ENCODE measurements around the gene SUGCT. TPM values are rescaled to one million over a fixed set of nuclear protein-coding genes. Genes with fewer than 3 reads are reported as not detected.
A peak's percentile ranks its signal among the peaks of the same experiment; 100 is the strongest.

Gene SUGCT
- total and polyA plus RNA-seq, 2 of the 8 experiments (the other 6 are each of a cell fraction or from before 2014, with no cell fraction given) = 2.8 to 5.4 TPM

DNA sequence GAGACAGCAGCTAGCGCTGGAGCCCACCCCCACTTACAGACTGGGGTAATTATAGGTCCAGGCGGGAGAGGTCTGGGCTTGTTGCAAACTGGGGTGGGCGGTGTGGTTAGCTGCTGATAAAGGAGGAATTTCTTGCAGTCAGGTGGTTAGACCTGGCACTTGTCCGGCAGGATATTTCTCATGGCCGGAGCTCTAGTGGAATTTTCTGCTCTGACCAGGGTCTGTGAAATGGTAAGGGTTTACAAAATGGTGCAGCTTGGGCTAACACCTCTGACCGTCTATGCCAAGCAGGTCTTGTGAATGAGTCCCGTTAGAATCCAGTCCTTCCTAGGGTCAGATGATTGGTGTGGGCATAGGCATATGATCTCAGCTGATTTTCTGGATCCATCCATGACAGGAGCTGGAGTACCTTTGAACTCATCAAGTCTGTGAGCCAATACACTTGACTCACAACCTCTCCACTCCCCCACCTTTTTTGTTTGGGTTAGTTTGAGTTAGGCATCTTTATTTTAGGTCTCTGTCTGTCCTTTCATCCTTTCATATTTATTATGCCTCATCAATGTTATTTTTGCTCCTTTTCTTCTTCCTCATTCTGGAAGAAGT lies 213.4 kb downstream of the SUGCT start:
- Histone ChIP-seq H3K36me3 (ENCODE audit: control insufficient read depth in 2 of 4, insufficient read depth in 4 of 4, low read length in 3 of 4) (no peaks in the 10 kb centered on the region), H2BK15ac (ENCODE audit: low read length) (no peak overlapping the region), H3K4me3 (ENCODE audit: extremely low read depth in 1 of 4, insufficient read depth in 2 of 4, low read depth in 3 of 4, low read length in 4 of 4) (no peak overlapping the region), H4K20me1 (replicated peaks in 1 of 2; ENCODE audit: control insufficient read depth in 1 of 2, insufficient read depth in 2 of 2, low read length in 2 of 2) (no peaks in the 10 kb centered on the region), H3K79me1 (ENCODE audit: low read depth, low read length) (no peaks in the 10 kb centered on the region), H3K23ac (ENCODE audit: insufficient read length) (no peak overlapping the region), H3K27me3 (replicated peaks in 1 of 4; ENCODE audit: control insufficient read depth in 3 of 4, extremely low read depth in 1 of 4, insufficient read depth in 3 of 4, low read length in 3 of 4) (no peaks in the 10 kb centered on the region), H3K4me2 (ENCODE audit: insufficient read depth in 1 of 2, low read depth in 2 of 2, low read length in 2 of 2) (no peak overlapping the region), H3K14ac (ENCODE audit: insufficient read length) (no peak overlapping the region), H3K9me3 (ENCODE audit: insufficient read depth in 2 of 2, low read depth in 1 of 2, low read length in 1 of 2) (no peaks in the 10 kb centered on the region), H3K4ac (replicated peaks; ENCODE audit: insufficient read length, low read depth, low read length) (no peak overlapping the region), H2AK5ac (ENCODE audit: low read depth, low read length) (no peak overlapping the region), H2BK5ac (ENCODE audit: low read depth, low read length) (no peak overlapping the region), H4K8ac (ENCODE audit: extremely low read depth, insufficient read depth, low read length) (no peak overlapping the region), H4K91ac (replicated peaks; ENCODE audit: insufficient read length, low read length) (no peak overlapping the region), H4K5ac (ENCODE audit: insufficient read length, low read depth, low read length) (no peak overlapping the region), H2AFZ (ENCODE audit: low read length) (no peak overlapping the region), H3K9ac (replicated peaks in 1 of 4; ENCODE audit: extremely low read depth in 1 of 4, low read depth in 3 of 4, low read length in 3 of 4) (no peak overlapping the region), H3K4me1 (replicated peaks in 1 of 4; ENCODE audit: control insufficient read depth in 3 of 4, insufficient read depth in 4 of 4, low read length in 3 of 4) (no peaks in the 10 kb centered on the region), H3K56ac (replicated peaks; ENCODE audit: insufficient read length, low read depth, low read length) (no peak overlapping the region), H3K79me2 (ENCODE audit: control insufficient read depth in 1 of 2, insufficient read depth in 2 of 2, low read length in 2 of 2) (no peaks in the 10 kb centered on the region), H3K18ac (ENCODE audit: extremely low read depth, low read length) (no peak overlapping the region), H2BK120ac (replicated peaks; ENCODE audit: low read depth, low read length) (no peak overlapping the region), H2BK12ac (ENCODE audit: low read depth, low read length) (no peak overlapping the region), H2BK20ac (ENCODE audit: low read length) (no peak overlapping the region), H3K27ac (ENCODE audit: low read depth, low read length) (0 out of 2 replicates have a peak overlapping the region, but pooled peaks have one; percentile 10), H3K23me2 (ENCODE audit: low read depth, low read length) (no peaks in the 10 kb centered on the region)
- 85% methylated on average over 7 of the region's 7 CpGs; no CpG with 5 or more reads in 1 of the 2 experiments for WGBS, 2 experiments (ENCODE audit: extremely low coverage in 1 of 2, insufficient coverage in 1 of 2, insufficient read length in 1 of 2, insufficient replicate concordance in 2 of 2, low coverage in 1 of 2, low lambda C conversion rate in 2 of 2, missing lambda C conversion rate in 1 of 2)
- ChIA-PET CTCF (ENCODE audit: partially characterized antibody) (interaction anchor here (0.9 to 1.3 kb wide), 2 partner anchors 8 to 11 kb away, joined by 3 read pairs; no protein-coding TSS in a partner anchor), POLR2A (ENCODE audit: partially characterized antibody) (no interaction called here)
- TF ChIP-seq CHD2 (IDR thresholded peaks at IDR 0.05; ENCODE audit: low read length) (no peak), EP300 (IDR thresholded peaks at IDR 0.05; ENCODE audit: borderline replicate concordance in 1 of 2, low read depth in 2 of 2, low read length in 2 of 2) (no peak), NRF1 (IDR thresholded peaks at IDR 0.05; ENCODE audit: low read depth, low read length) (no peak), TBP (IDR thresholded peaks at IDR 0.05; ENCODE audit: low read depth, low read length) (no peak), HDAC2 (IDR thresholded peaks at IDR 0.05; ENCODE audit: borderline replicate concordance in 1 of 2, low read depth in 2 of 2, low read length in 2 of 2) (no peak), RXRA (IDR thresholded peaks at IDR 0.05; ENCODE audit: insufficient read depth, low read depth, low read length) (no peak), SP4 (IDR thresholded peaks at IDR 0.05; ENCODE audit: low read length) (no peak), CREB1 (IDR thresholded peaks at IDR 0.05) (no peak)
- TF ChIP-seq, protein P1, sequence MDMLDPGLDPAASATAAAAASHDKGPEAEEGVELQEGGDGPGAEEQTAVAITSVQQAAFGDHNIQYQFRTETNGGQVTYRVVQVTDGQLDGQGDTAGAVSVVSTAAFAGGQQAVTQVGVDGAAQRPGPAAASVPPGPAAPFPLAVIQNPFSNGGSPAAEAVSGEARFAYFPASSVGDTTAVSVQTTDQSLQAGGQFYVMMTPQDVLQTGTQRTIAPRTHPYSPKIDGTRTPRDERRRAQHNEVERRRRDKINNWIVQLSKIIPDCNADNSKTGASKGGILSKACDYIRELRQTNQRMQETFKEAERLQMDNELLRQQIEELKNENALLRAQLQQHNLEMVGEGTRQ (IDR thresholded peaks at IDR 0.05; ENCODE audit: low read length) = no peak
- FAIRE-seq (no peak), DNase-seq (ENCODE audit: low read depth in 1 of 2, low spot score in 2 of 2) (no peak)
